MG63 (cell line): ENCODE measurements around the gene CCDC77. TPM values are rescaled to one million over a fixed set of nuclear protein-coding genes. Genes with fewer than 3 reads are reported as not detected.

Source experiments
- DNase-seq: peaks from one replicate; pipeline ENCODE4 v3.0.0-alpha.2; 2020
- H3K27me3 ChIP-seq: fragments of 250-450 bp; sonication (Bioruptor Pico); 2 replicates; pipeline ENCODE4 v1.5.1; 2020; ENCODE audit warnings: mild to moderate bottlenecking, moderate library complexity
- H3K36me3 ChIP-seq: fragments of 250-450 bp; sonication (Bioruptor Pico); 2 replicates; pipeline ENCODE4 v1.5.1; 2020; ENCODE audit warnings: mild to moderate bottlenecking, moderate library complexity
- H3K4me3 ChIP-seq: fragments of 250-450 bp; sonication (Bioruptor Pico); 2 replicates; pipeline ENCODE4 v1.5.1; 2020; ENCODE audit warnings: mild to moderate bottlenecking, moderate library complexity
- H3K9me3 ChIP-seq: fragments of 250-450 bp; sonication (Bioruptor Pico); 2 replicates; pipeline ENCODE4 v1.5.1; 2020; ENCODE audit warnings: mild to moderate bottlenecking, moderate library complexity
- total RNA-seq: library from RNA; depleted of rRNA; stranded (reverse); fragments of >200 nt; shearing (Covaris generic); gene quantifications from 2 replicates; pipeline ENCODE4 v1.2.3, GENCODE V29; 2014; ENCODE audit warnings: low replicate concordance

Gene CCDC77
- total RNA-seq, 1 experiment from 2014 or later: 19.6 TPM

GRCh38 chr12:466039-466438 lies 64.6 kb downstream of the CCDC77 start:
- H3K4me3 ChIP-seq: no peak overlapping the region
- no peaks in the 10 kb centered on the region for H3K9me3 ChIP-seq
- H3K27me3 ChIP-seq: peaks cover 21% of the 10 kb centered on the region
- H3K36me3 ChIP-seq: no peaks in the 10 kb centered on the region
- no peak for DNase-seq

- H3K36me3 ChIP-seq: no peaks in the 10 kb centered on the region
- no peaks in the 10 kb centered on the region for H3K9me3 ChIP-seq
- H3K27me3 ChIP-seq: peaks cover 16% of the 10 kb centered on the region
- no peak overlapping the region for H3K4me3 ChIP-seq
- DNase-seq: no peak
These were observed 65.3 kb downstream of the CCDC77 start for GRCh38 chr12:466762-467161.

GRCh38 chr12:467591-467990 lies 66.1 kb downstream of the CCDC77 start:
- Histone ChIP-seq H3K4me3 (no peak overlapping the region), H3K9me3 (no peaks in the 10 kb centered on the region)
- DNase-seq: no peak

GRCh38 chr12:468671-469389 lies 67.4 kb downstream of the CCDC77 start:
- DNase-seq: peak; percentile 82
- Histone ChIP-seq H3K36me3 (no peaks in the 10 kb centered on the region), H3K4me3 (no peak overlapping the region), H3K27me3 (peaks cover 11% of the 10 kb centered on the region), H3K9me3 (no peaks in the 10 kb centered on the region)

More at GRCh38 chr12:467591-467990, 66.1 kb downstream of the CCDC77 start:
- Histone ChIP-seq H3K27me3 (peaks cover 8% of the 10 kb centered on the region; the same call in 1 of the 2 replicates), H3K36me3 (no peaks in the 10 kb centered on the region)

GRCh38 chr12:470133-470532 lies 68.7 kb downstream of the CCDC77 start:
- H3K27me3 ChIP-seq: peaks cover 12% of the 10 kb centered on the region
- H3K36me3 ChIP-seq: no peaks in the 10 kb centered on the region
- H3K4me3 ChIP-seq: no peak overlapping the region
- no peaks in the 10 kb centered on the region for H3K9me3 ChIP-seq
- no peak for DNase-seq

- Histone ChIP-seq H3K36me3 (no peaks in the 10 kb centered on the region), H3K4me3 (no peak overlapping the region), H3K27me3 (peaks cover 28% of the 10 kb centered on the region)
These were observed 71.8 kb downstream of the CCDC77 start for GRCh38 chr12:473198-473597.

GRCh38 chr12:473863-474577 lies 72.6 kb downstream of the CCDC77 start:
- no peak overlapping the region for H3K4me3 ChIP-seq
- peaks cover 34% of the 10 kb centered on the region for H3K27me3 ChIP-seq
- H3K9me3 ChIP-seq: no peaks in the 10 kb centered on the region
- H3K36me3 ChIP-seq: no peaks in the 10 kb centered on the region
- DNase-seq: no peak

More at GRCh38 chr12:473198-473597, 71.8 kb downstream of the CCDC77 start:
- DNase-seq: no peak
- H3K9me3 ChIP-seq: no peaks in the 10 kb centered on the region

GRCh38 chr12:475286-475685 lies 73.8 kb downstream of the CCDC77 start:
- DNase-seq: no peak
- Histone ChIP-seq H3K9me3 (no peaks in the 10 kb centered on the region), H3K27me3 (peaks cover 34% of the 10 kb centered on the region), H3K36me3 (no peaks in the 10 kb centered on the region), H3K4me3 (no peak overlapping the region)

- Histone ChIP-seq H3K27me3 (peaks cover 47% of the 10 kb centered on the region), H3K4me3 (no peak overlapping the region)
- DNase-seq: no peak
These were observed 77.7 kb downstream of the CCDC77 start for GRCh38 chr12:479161-479560.

GRCh38 chr12:480831-481816 lies 79.7 kb downstream of the CCDC77 start:
- DNase-seq: peak; percentile 77
- H3K36me3 ChIP-seq: no peaks in the 10 kb centered on the region
- peaks cover 50% of the 10 kb centered on the region for H3K27me3 ChIP-seq
- H3K4me3 ChIP-seq: no peak overlapping the region
- H3K9me3 ChIP-seq: no peaks in the 10 kb centered on the region

More at GRCh38 chr12:479161-479560, 77.7 kb downstream of the CCDC77 start:
- Histone ChIP-seq H3K9me3 (no peaks in the 10 kb centered on the region), H3K36me3 (no peaks in the 10 kb centered on the region)

GRCh38 chr12:482061-482460 lies 80.6 kb downstream of the CCDC77 start:
- no peak for DNase-seq
- Histone ChIP-seq H3K9me3 (no peaks in the 10 kb centered on the region), H3K27me3 (peaks cover 46% of the 10 kb centered on the region), H3K4me3 (no peak overlapping the region), H3K36me3 (no peaks in the 10 kb centered on the region)

GRCh38 chr12:484096-484495 lies 82.7 kb downstream of the CCDC77 start:
- Histone ChIP-seq H3K4me3 (no peak overlapping the region), H3K9me3 (no peaks in the 10 kb centered on the region), H3K36me3 (no peaks in the 10 kb centered on the region), H3K27me3 (peaks cover 36% of the 10 kb centered on the region)
- DNase-seq: no peak

- no peak overlapping the region for H3K4me3 ChIP-seq
- peaks cover 13% of the 10 kb centered on the region for H3K27me3 ChIP-seq
- no peak for DNase-seq
- H3K36me3 ChIP-seq: no peaks in the 10 kb centered on the region
- H3K9me3 ChIP-seq: peaks cover 26% of the 10 kb centered on the region
These were observed 88.8 kb downstream of the CCDC77 start for GRCh38 chr12:490260-490659.
